ENCODE data around the gene HSD17B14. TPM values are rescaled to one million over a fixed set of nuclear protein-coding genes. Genes with fewer than 3 reads are reported as not detected.

HSD17B14 gene
- total and polyA plus RNA-seq, 2 of the 8 experiments (the other 6 are each of a cell fraction or from before 2014, with no cell fraction given) = 8.4 to 25.5 TPM

DNA sequence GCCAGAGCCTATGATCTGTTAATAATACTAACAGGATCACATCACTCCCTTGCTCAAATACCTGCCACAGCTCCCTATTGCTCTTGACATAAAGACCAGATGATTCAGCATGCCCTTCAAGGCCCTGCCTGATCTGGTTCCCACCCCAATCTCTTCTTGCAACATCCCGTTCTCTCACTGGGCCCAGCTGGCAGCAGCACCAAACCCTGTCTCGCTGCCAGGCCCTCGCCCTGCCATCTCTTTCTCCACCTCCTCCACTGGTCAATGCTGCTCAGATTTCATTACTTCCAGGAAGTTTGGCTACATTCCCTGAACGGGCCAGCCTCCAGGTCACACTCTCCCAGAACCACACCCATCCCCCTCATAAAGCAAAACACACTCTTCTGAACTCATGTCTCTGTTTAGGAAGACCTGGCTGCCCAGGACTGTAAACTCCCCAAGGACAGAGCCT is 16.9 kb downstream of the HSD17B14 start:
- 90% methylated on average over 4 of the region's 4 CpGs; no CpG with 5 or more reads in 1 of the 2 experiments for WGBS, 2 experiments (ENCODE audit: extremely low coverage in 1 of 2, insufficient coverage in 1 of 2, insufficient read length in 1 of 2, insufficient replicate concordance in 2 of 2, low coverage in 1 of 2, low lambda C conversion rate in 2 of 2, missing lambda C conversion rate in 1 of 2)
- H3K79me1 ChIP-seq (ENCODE audit: low read depth, low read length) = no peaks in the 10 kb centered on the region
- no peak overlapping the region for H3K18ac ChIP-seq (ENCODE audit: extremely low read depth, low read length)
- H2AFZ ChIP-seq (ENCODE audit: low read length) = no peak overlapping the region
- H2BK15ac ChIP-seq (ENCODE audit: low read length) = no peak overlapping the region
- H4K8ac ChIP-seq (ENCODE audit: extremely low read depth, insufficient read depth, low read length) = no peak overlapping the region; the same call in 1 of the 2 replicates
- H3K56ac ChIP-seq (replicated peaks; ENCODE audit: insufficient read length, low read depth, low read length) = no peak overlapping the region
- H3K9ac ChIP-seq (replicated peaks in 1 of 4; ENCODE audit: extremely low read depth in 1 of 4, low read depth in 3 of 4, low read length in 3 of 4) = no peak overlapping the region
- no peaks in the 10 kb centered on the region for H3K9me3 ChIP-seq (ENCODE audit: insufficient read depth in 2 of 2, low read depth in 1 of 2, low read length in 1 of 2)
- POLR2A ChIA-PET (ENCODE audit: partially characterized antibody) = interaction anchor here (0.8 to 2.2 kb wide), 3 partner anchors 7 to 24 kb away, joined by 3 to 5 read pairs (median 4); no protein-coding TSS in a partner anchor
- H4K5ac ChIP-seq (ENCODE audit: insufficient read length, low read depth, low read length) = no peak overlapping the region
- H3K4me2 ChIP-seq (ENCODE audit: insufficient read depth in 1 of 2, low read depth in 2 of 2, low read length in 2 of 2) = no peak overlapping the region
- CTCF ChIA-PET (ENCODE audit: partially characterized antibody) = interaction anchor here (0.8 to 13.8 kb wide), 5 partner anchors 8 to 26 kb away, joined by 3 to 285 read pairs (median 9); no protein-coding TSS in a partner anchor
- peaks cover 14% of the 10 kb centered on the region; the same call in 1 of the 2 replicates for H3K23me2 ChIP-seq (ENCODE audit: low read depth, low read length)
- DNase-seq (ENCODE audit: low read depth in 1 of 2, low spot score in 2 of 2) (no peak), FAIRE-seq (no peak)
- no peak overlapping the region for H3K14ac ChIP-seq (ENCODE audit: insufficient read length)
- H2BK120ac ChIP-seq (replicated peaks; ENCODE audit: low read depth, low read length) = no peak overlapping the region
- H3K79me2 ChIP-seq (ENCODE audit: control insufficient read depth in 1 of 2, insufficient read depth in 2 of 2, low read length in 2 of 2) = no peaks in the 10 kb centered on the region; a peak in 1 of 4 replicates
- no peak overlapping the region for H3K23ac ChIP-seq (ENCODE audit: insufficient read length)
- H3K27me3 ChIP-seq (replicated peaks in 1 of 4; ENCODE audit: control insufficient read depth in 3 of 4, extremely low read depth in 1 of 4, insufficient read depth in 3 of 4, low read length in 3 of 4) = no peaks in the 10 kb centered on the region
- H4K91ac ChIP-seq (replicated peaks; ENCODE audit: insufficient read length, low read length) = no peak overlapping the region
- TF ChIP-seq CBX5 (IDR thresholded peaks at IDR 0.05; ENCODE audit: low read depth, low read length) (no peak), KDM5A (IDR thresholded peaks at IDR 0.05; ENCODE audit: low read length) (no peak), KDM1A (IDR thresholded peaks at IDR 0.05; ENCODE audit: borderline replicate concordance, low read length) (no peak)
- H2AK5ac ChIP-seq (ENCODE audit: low read depth, low read length) = no peak overlapping the region
- H3K4me3 ChIP-seq (ENCODE audit: extremely low read depth in 1 of 4, insufficient read depth in 2 of 4, low read depth in 3 of 4, low read length in 4 of 4) = no peak overlapping the region
- no peak overlapping the region for H3K27ac ChIP-seq (ENCODE audit: low read depth, low read length)
- peaks cover 0 to 14% of the 10 kb centered on the region in 2 experiments for H4K20me1 ChIP-seq (replicated peaks in 1 of 2; ENCODE audit: control insufficient read depth in 1 of 2, insufficient read depth in 2 of 2, low read length in 2 of 2)
- peaks cover 0 to 10% (median 2%) of the 10 kb centered on the region in 4 experiments; a peak in 3 of 8 replicates for H3K36me3 ChIP-seq (ENCODE audit: control insufficient read depth in 2 of 4, insufficient read depth in 4 of 4, low read length in 3 of 4)
- H2BK20ac ChIP-seq (ENCODE audit: low read length) = no peak overlapping the region
- no peaks in the 10 kb centered on the region; a peak in 1 of 7 replicates for H3K4me1 ChIP-seq (replicated peaks in 1 of 4; ENCODE audit: control insufficient read depth in 3 of 4, insufficient read depth in 4 of 4, low read length in 3 of 4)
- H2BK5ac ChIP-seq (ENCODE audit: low read depth, low read length) = no peak overlapping the region
- no peak overlapping the region for H2BK12ac ChIP-seq (ENCODE audit: low read depth, low read length)
- no peak overlapping the region for H3K4ac ChIP-seq (replicated peaks; ENCODE audit: insufficient read length, low read depth, low read length)

Data from H1 (cell line).